Spleen (tissue), 7 donors: ENCODE measurements around the gene SLC28A3.

Experiments
- CTCF ChIP-seq, 11 experiments: fragments of 200-600 bp in 7 of 11; fragments of 450-650 bp in 4 of 11; sonication (generic) in 4 of 11; IDR thresholded peaks in 8 of 11; conservative IDR thresholded peaks in 3 of 11; 1 replicate in 7 of 11; 2 replicates in 4 of 11; pipeline versions ENCODE4 v1.4.0 to v1.8.0; 2016 to 2021; ENCODE audit warnings: antibody characterized with exemption in 11 of 11, inconsistent platforms in 4 of 11, mild to moderate bottlenecking in 1 of 11
- POLR2A ChIP-seq, 3 donors: fragments of 450-650 bp; IDR thresholded peaks; one replicate each; pipeline ENCODE4 v1.5.1; 2017; ENCODE audit warnings: antibody characterized with exemption in 3 of 3, mild to moderate bottlenecking in 1 of 3
- POLR2AphosphoS5 ChIP-seq, 3 donors: sonication (generic); formaldehyde crosslinking; IDR thresholded peaks; one replicate each; pipeline ENCODE4 v1.5.1; 2017; ENCODE audit warnings: antibody characterized with exemption in 3 of 3
- donor health status: DM: no; HTN: no; CAD: no; lungs with moderate emphysema.
- donor health status: DM: no; HTN: no; CAD: no.
- donor health status: DM: no; HTN: no; CAD: no.

GRCh38 chr9:84343111-84343521 lies 2.6 kb upstream of the SLC28A3 start:
- no peak for TF ChIP-seq CTCF (IDR thresholded peaks at IDR 0.05 in 8 of 11, conservative IDR thresholded peaks at IDR 0.05 in 3 of 11)
- no peak for TF ChIP-seq POLR2AphosphoS5 (IDR thresholded peaks at IDR 0.05)
- no peak for TF ChIP-seq POLR2A (IDR thresholded peaks at IDR 0.05)
